Esophagus muscularis mucosa (tissue), 4 donors: ENCODE results near the gene CRISPLD2.

ENCODE experiments used
- CTCF ChIP-seq, 3 experiments: fragments of 200-600 bp in 2 of 3; fragments of 450-650 bp in 1 of 3; sonication (generic) in 2 of 3; IDR thresholded peaks; one replicate each; pipeline ENCODE4 v1.5.1; 2017 to 2019; ENCODE audit warnings: antibody characterized with exemption in 3 of 3, mild to moderate bottlenecking in 2 of 3, moderate library complexity in 1 of 3
- EP300 ChIP-seq: sonication (generic); formaldehyde crosslinking; IDR thresholded peaks from one replicate; pipeline ENCODE4 v1.6.1; 2017; ENCODE audit warnings: antibody characterized with exemption
- POLR2A ChIP-seq: fragments of 450-650 bp; IDR thresholded peaks from one replicate; pipeline ENCODE4 v1.6.1; 2017; ENCODE audit warnings: antibody characterized with exemption, moderate library complexity, mild to moderate bottlenecking, low read depth
- POLR2AphosphoS5 ChIP-seq, 2 donors: sonication (generic); formaldehyde crosslinking; IDR thresholded peaks; one replicate each; pipeline ENCODE4 v1.6.1; 2017; ENCODE audit warnings: antibody characterized with exemption in 2 of 2

DNA sequence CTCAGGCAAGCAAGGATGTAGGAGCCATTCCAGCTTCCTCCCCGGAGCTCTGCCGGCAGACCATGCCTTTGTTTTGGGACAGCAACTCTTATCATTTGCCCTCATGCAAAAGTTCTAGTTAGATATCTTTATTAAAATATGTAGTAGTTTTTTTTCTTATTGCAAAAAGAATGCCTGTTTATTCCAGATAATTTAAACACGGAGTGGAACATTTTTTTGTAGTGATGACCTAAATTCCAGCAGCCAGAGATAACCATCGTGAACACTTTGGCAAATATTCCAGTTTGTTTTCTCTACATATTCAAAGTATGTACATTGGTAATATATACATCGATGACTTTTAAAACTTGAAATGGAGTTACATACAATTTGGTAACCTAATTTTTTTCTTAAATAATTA, 54.8 kb downstream of the CRISPLD2 start:
- TF ChIP-seq CTCF (IDR thresholded peaks at IDR 0.05) (no peak), POLR2A (no peak), POLR2AphosphoS5 (IDR thresholded peaks at IDR 0.05) (no peak), EP300 (no peak)
